ENCODE data around the gene STX2. TPM values are rescaled to one million over a fixed set of nuclear protein-coding genes. Genes with fewer than 3 reads are reported as not detected.
"Not testable (repeated sequence)": the region's sequence is repeated elsewhere in the genome, so short reads cannot be mapped to it uniquely, and the experiment has no call there.

STX2 gene
- total and polyA plus RNA-seq, 2 experiments from 2014 or later: 19.0 to 23.7 TPM

DNA sequence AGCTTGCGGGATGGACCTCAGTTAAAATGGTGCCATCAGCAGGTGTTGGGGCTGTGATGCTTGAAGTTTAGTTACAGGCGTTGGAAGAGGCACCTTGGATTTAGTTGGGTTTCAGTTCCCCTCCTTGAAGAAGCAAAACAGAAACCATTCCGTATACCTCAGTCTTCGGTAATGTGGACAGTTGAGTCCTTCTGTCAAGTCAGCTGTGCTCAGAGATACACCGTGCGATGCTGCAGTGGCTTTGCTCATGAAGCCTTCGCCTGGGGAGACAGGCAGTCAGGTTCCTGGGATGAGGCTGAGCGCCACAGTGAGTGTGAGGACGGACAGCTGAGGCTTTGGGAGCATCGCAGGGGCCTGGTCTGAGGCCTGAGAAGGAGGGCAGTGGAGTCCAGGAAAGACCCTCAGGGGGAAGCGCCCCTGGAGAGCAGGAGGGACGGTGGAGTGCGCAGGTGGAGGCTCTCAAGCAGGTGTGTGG lies 40.2 kb upstream of the STX2 start:
- Histone ChIP-seq H3K27ac (no peak overlapping the region), H3K4me3 (no peak overlapping the region), H3K36me3 (peaks cover 25% of the 10 kb centered on the region), H3K9me3 (ENCODE audit: low read depth) (no peaks in the 10 kb centered on the region), H3K4me1 (ENCODE audit: low read depth) (no peaks in the 10 kb centered on the region), H3K27me3 (no peaks in the 10 kb centered on the region)
- TF ChIP-seq, protein P1, sequence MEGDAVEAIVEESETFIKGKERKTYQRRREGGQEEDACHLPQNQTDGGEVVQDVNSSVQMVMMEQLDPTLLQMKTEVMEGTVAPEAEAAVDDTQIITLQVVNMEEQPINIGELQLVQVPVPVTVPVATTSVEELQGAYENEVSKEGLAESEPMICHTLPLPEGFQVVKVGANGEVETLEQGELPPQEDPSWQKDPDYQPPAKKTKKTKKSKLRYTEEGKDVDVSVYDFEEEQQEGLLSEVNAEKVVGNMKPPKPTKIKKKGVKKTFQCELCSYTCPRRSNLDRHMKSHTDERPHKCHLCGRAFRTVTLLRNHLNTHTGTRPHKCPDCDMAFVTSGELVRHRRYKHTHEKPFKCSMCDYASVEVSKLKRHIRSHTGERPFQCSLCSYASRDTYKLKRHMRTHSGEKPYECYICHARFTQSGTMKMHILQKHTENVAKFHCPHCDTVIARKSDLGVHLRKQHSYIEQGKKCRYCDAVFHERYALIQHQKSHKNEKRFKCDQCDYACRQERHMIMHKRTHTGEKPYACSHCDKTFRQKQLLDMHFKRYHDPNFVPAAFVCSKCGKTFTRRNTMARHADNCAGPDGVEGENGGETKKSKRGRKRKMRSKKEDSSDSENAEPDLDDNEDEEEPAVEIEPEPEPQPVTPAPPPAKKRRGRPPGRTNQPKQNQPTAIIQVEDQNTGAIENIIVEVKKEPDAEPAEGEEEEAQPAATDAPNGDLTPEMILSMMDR (IDR thresholded peaks at IDR 0.05; ENCODE audit: low read depth, low read length): no peak
- no peak for DNase-seq (ENCODE audit: low read depth in 1 of 2, low spot score in 1 of 2)

DNA sequence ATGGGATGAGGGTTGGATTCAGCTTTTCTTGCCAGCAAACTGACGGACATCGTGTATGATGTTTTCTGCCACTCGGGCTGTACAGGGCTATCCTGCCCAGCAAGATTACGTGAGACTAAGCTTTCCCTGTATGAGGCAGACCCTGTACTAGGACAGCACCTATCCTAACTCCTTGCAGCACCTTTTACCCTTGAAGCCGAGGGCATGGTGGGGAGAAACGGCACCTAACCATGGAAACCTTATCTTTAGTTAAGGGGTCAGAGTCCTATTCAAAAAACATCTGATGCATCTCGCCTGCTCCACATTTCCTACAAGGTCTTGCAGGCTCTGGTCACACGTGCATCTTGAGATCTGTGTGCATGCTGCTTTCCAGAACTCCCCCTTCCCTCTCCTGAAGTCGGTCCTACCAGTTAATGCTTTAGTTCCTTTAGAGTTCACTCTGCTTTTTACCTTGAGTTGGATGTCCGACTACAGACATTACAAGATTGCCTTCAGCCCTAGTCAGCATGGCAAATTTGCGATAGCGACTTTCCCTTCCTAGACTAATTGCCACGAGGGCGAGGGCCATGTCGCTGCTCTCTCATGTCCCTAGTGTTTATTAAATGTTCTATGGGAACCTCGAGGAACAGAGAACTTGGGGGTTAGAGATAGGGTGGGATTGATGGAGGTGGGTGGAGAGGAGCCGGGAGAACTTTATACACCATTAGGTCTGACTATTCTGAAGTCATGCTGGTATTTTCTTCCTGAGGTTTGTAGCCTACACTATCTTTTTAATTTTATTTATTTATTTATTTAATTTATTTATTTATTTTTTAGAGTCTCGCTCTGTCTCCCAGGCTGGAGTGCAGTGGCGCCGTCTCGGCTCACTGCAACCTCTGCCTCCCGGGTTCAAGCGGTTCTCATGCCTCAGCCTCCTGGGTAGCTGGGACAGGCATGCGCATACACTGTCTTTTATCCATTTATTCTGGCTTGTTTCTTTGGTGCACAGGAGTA lies 39.4 kb upstream of the STX2 start:
- peaks cover under 1% of the 10 kb centered on the region for H3K4me1 ChIP-seq (ENCODE audit: low read depth)
- peaks cover 30% of the 10 kb centered on the region for H3K36me3 ChIP-seq
- peak overlapping the region; percentile 57 for H3K27ac ChIP-seq
- no peaks in the 10 kb centered on the region for H3K9me3 ChIP-seq (ENCODE audit: low read depth)
- no peak overlapping the region for H3K4me3 ChIP-seq
- no peaks in the 10 kb centered on the region for H3K27me3 ChIP-seq
- DNase-seq (ENCODE audit: low read depth in 1 of 2, low spot score in 1 of 2): no peak
- TF ChIP-seq, protein P1 (IDR thresholded peaks at IDR 0.05; ENCODE audit: low read depth, low read length): no peak

DNA sequence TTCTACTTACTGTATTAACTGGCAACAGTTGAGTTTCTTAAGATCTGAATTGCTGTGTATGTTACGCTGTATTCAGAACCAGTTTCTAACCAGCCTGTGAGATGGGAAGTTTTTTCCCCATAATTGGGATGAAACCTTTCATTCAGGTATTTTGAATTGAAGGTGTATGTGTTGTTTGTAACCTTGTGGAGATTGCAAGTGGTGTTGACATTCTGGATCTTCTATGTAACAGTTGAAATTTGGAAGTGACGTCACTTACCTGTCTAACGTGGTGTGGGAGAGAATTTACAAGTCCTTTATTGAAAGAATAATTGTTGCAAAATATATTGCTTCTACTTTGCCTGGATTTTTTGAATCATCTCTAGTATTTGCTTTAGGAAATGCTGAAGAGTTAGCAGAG lies 38.3 kb upstream of the STX2 start:
- TF ChIP-seq, protein P1 (IDR thresholded peaks at IDR 0.05; ENCODE audit: low read depth, low read length): no peak
- peaks cover 35% of the 10 kb centered on the region for H3K36me3 ChIP-seq
- H3K4me1 ChIP-seq (ENCODE audit: low read depth): peaks cover 5% of the 10 kb centered on the region
- no peak for DNase-seq (ENCODE audit: low read depth in 1 of 2, low spot score in 1 of 2)
- H3K27me3 ChIP-seq: no peaks in the 10 kb centered on the region
- H3K9me3 ChIP-seq (ENCODE audit: low read depth): no peaks in the 10 kb centered on the region
- H3K4me3 ChIP-seq: no peak overlapping the region
- no peak overlapping the region for H3K27ac ChIP-seq

DNA sequence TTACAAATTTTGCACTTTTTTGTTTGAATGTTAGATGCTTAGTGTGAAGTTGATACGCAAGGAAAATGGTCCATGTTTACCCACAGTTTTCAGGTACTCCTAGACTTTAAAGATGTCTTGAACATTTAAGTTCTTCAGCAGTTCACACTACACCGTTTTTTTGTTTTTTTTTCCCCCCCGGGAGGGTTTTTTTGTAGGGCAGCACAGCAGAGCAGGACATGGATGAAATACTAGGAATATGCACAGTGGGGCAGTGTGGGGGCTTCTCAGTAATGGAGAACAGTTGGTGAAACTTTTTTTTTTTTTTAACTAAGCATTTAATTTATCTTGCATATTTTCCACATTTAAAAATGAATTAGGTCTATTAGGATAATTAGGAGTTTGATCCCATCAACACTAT lies 37.7 kb upstream of the STX2 start:
- Histone ChIP-seq H3K27me3 (no peaks in the 10 kb centered on the region), H3K4me1 (ENCODE audit: low read depth) (peaks cover 5% of the 10 kb centered on the region), H3K27ac (no peak overlapping the region), H3K4me3 (no peak overlapping the region), H3K9me3 (ENCODE audit: low read depth) (no peaks in the 10 kb centered on the region), H3K36me3 (peaks cover 35% of the 10 kb centered on the region)
- TF ChIP-seq, protein P1 (IDR thresholded peaks at IDR 0.05; ENCODE audit: low read depth, low read length): no peak
- DNase-seq (ENCODE audit: low read depth in 1 of 2, low spot score in 1 of 2): no peak

DNA sequence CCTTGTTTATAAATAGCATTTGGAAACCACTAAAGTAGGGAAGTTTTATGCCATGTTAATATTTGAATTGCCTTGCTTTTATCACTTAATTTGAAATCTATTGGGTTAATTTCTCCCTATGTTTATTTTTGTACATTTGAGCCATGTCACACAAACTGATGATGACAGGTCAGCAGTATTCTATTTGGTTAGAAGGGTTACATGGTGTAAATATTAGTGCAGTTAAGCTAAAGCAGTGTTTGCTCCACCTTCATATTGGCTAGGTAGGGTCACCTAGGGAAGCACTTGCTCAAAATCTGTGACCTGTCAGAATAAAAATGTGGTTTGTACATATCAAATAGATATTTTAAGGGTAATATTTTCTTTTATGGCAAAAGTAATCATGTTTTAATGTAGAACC lies 37.2 kb upstream of the STX2 start:
- Histone ChIP-seq H3K4me3 (no peak overlapping the region), H3K4me1 (ENCODE audit: low read depth) (peaks cover 5% of the 10 kb centered on the region), H3K27ac (no peak overlapping the region), H3K27me3 (no peaks in the 10 kb centered on the region), H3K36me3 (peaks cover 35% of the 10 kb centered on the region), H3K9me3 (ENCODE audit: low read depth) (no peaks in the 10 kb centered on the region)
- DNase-seq (ENCODE audit: low read depth in 1 of 2, low spot score in 1 of 2): no peak
- TF ChIP-seq, protein P1 (IDR thresholded peaks at IDR 0.05; ENCODE audit: low read depth, low read length): no peak

DNA sequence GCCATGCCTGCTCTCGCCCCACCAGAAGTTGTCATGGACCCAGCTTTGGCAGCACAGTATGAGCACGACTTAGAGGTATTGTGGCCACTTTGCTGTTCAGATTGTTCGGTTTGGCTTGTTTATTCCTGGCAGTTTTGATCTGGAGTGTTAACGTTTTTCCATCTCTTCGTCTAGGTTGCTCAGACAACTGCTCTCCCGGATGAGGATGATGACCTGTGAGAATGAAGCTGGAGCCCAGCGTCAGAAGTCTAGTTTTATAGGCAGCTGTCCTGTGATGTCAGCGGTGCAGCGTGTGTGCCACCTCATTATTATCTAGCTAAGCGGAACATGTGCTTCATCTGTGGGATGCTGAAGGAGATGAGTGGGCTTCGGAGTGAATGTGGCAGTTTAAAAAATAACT lies 36.7 kb upstream of the STX2 start:
- H3K9me3 ChIP-seq (ENCODE audit: low read depth); H3K27ac ChIP-seq; H3K4me3 ChIP-seq; DNase-seq (ENCODE audit: low read depth in 1 of 2, low spot score in 1 of 2); H3K4me1 ChIP-seq (ENCODE audit: low read depth); H3K27me3 ChIP-seq: not testable (repeated sequence)
- H3K36me3 ChIP-seq: peaks cover 35% of the 10 kb centered on the region
